HCT116 (cell line): ENCODE results near the gene TFB1M. TPM values are rescaled to one million over a fixed set of nuclear protein-coding genes. Genes with fewer than 3 reads are reported as not detected.

Experiments
- ATAC-seq: fragments of 200-7000 bp; cut with Tn5 transposase; 2 replicates; pipeline ENCODE4 v1.9.1; 2020; ENCODE audit warnings: mild to moderate bottlenecking, moderate library complexity
- BruUV-seq: library from RNA; stranded (reverse); fragments of 400-500 nt; replicated peaks from 2 replicates; lab custom pipeline; 2021; lab: Mats Ljungman, UMichigan
- CTCF ChIA-PET: fragments of 300-600 bp; sonication (Branson Sonifier 250); formaldehyde crosslinking; loops from one replicate; lab custom pipeline; 2021; ENCODE audit warnings: antibody characterized with exemption; lab: Charles Lee
- POLR2A ChIA-PET: fragments of 300-600, 350-600 bp; sonication (Branson Sonifier 250); formaldehyde crosslinking; loops from one replicate; lab custom pipeline; 2021; ENCODE audit warnings: antibody characterized with exemption; lab: Charles Lee
- RAD21 ChIA-PET, 2 experiments: fragments of 300-600 bp; sonication (Branson Sonifier 250); formaldehyde crosslinking; loops; one replicate each; lab custom pipeline; 2023; ENCODE audit warnings: low total read pairs in 2 of 2; ENCODE audit not compliant: uncharacterized antibody in 2 of 2, unreplicated experiment in 2 of 2, low non-redundant PET in 1 of 2; lab: Charles Lee
- DNase-seq: peaks from one replicate; pipeline ENCODE4 v3.0.0-alpha.2; 2010; ENCODE audit warnings: low read depth, low spot score
- H2AFZ ChIP-seq: fragments of 200-600 bp; shearing (Covaris generic), sonication (generic); 2 replicates; pipeline ENCODE4 v1.6.1; 2017; ENCODE audit warnings: low read depth, mixed run types, mixed read lengths, antibody characterized with exemption, low read length; ENCODE audit not compliant: poor library complexity, severe bottlenecking
- H3K27ac ChIP-seq: 2 replicates; pipeline ENCODE4 v1.5.1; 2012; ENCODE audit warnings: low read depth, low read length
- H3K27me3 ChIP-seq: fragments of 200-600 bp; sonication (generic); 2 replicates; pipeline ENCODE4 v1.6.1; 2016; ENCODE audit warnings: mixed run types, low read length, mixed read lengths; ENCODE audit not compliant: insufficient read depth
- H3K36me3 ChIP-seq, 2 experiments: fragments of 200-500 bp in 1 of 2; fragments of 200-600 bp in 1 of 2; sonication (Bioruptor generic) in 1 of 2; sonication (generic) in 1 of 2; 2 replicates each; pipeline versions ENCODE4 v1.5.1 to v1.6.1; 2014 to 2016; ENCODE audit warnings: low read length in 2 of 2, inconsistent platforms in 1 of 2, mixed read lengths in 1 of 2, mixed run types in 1 of 2; ENCODE audit not compliant: insufficient read depth in 2 of 2, control insufficient read depth in 1 of 2
- H3K4me1 ChIP-seq, 2 experiments: fragments of 200-600 bp in 1 of 2; sonication (generic) in 1 of 2; 2 replicates each; pipeline versions ENCODE4 v1.5.1 to v1.6.1; 2012 to 2017; ENCODE audit warnings: low read length in 2 of 2, inconsistent platforms in 1 of 2, mild to moderate bottlenecking in 1 of 2, mixed read lengths in 1 of 2, mixed run types in 1 of 2, moderate library complexity in 1 of 2; ENCODE audit not compliant: insufficient read depth in 2 of 2, control insufficient read depth in 1 of 2
- H3K4me2 ChIP-seq: fragments of 200-600 bp; sonication (generic); 2 replicates; pipeline ENCODE4 v1.6.1; 2017; ENCODE audit warnings: mixed run types, low read length, mixed read lengths
- H3K4me3 ChIP-seq, 2 experiments: fragments of 200-600 bp in 1 of 2; sonication (generic) in 1 of 2; replicated peaks in 1 of 2; 2 replicates each; pipeline ENCODE4 v1.5.1; 2011 to 2016; ENCODE audit warnings: low read length in 2 of 2, control low read depth in 1 of 2, low read depth in 1 of 2, mild to moderate bottlenecking in 1 of 2, mixed read lengths in 1 of 2, mixed run types in 1 of 2
- H3K79me2 ChIP-seq: fragments of 200-600 bp; sonication (generic); 2 replicates; pipeline ENCODE4 v1.6.1; 2017; ENCODE audit warnings: mild to moderate bottlenecking, mixed run types, low read length, moderate library complexity, mixed read lengths; ENCODE audit not compliant: insufficient read depth
- H3K9ac ChIP-seq: fragments of 200-600 bp; sonication (generic); 2 replicates; pipeline ENCODE4 v1.6.1; 2016; ENCODE audit warnings: low read length, mixed read lengths
- H3K9me2 ChIP-seq: fragments of 200-600 bp; sonication (generic), shearing (Covaris generic); 2 replicates; pipeline ENCODE4 v1.6.1; 2017; ENCODE audit warnings: mixed run types, mild to moderate bottlenecking, moderate library complexity; ENCODE audit not compliant: insufficient read depth
- H3K9me3 ChIP-seq, 2 experiments: fragments of 200-500 bp in 1 of 2; fragments of 200-600 bp in 1 of 2; sonication (Bioruptor generic) in 1 of 2; sonication (generic) in 1 of 2; 2 replicates each; pipeline ENCODE4 v1.6.1; 2014 to 2017; ENCODE audit warnings: low read length in 2 of 2, mixed read lengths in 2 of 2, inconsistent platforms in 1 of 2, low read depth in 1 of 2, mild to moderate bottlenecking in 1 of 2, mixed run types in 1 of 2, moderate library complexity in 1 of 2; ENCODE audit not compliant: control insufficient read depth in 1 of 2, insufficient read depth in 1 of 2
- H4K20me1 ChIP-seq: fragments of 200-600 bp; sonication (generic), shearing (Covaris generic); 2 replicates; pipeline ENCODE4 v1.6.1; 2017; ENCODE audit warnings: mixed run types, mild to moderate bottlenecking, moderate library complexity; ENCODE audit not compliant: insufficient read depth
- CBX3 ChIP-seq: IDR thresholded peaks from 2 replicates; pipeline ENCODE4 v1.6.1; 2012; ENCODE audit warnings: low read depth
- EGR1 ChIP-seq: IDR thresholded peaks from 2 replicates; pipeline ENCODE4 v1.6.1; 2012; ENCODE audit warnings: low read depth
- ELF1 ChIP-seq: IDR thresholded peaks from 2 replicates; pipeline ENCODE4 v1.6.1; 2012; ENCODE audit warnings: low read depth, borderline replicate concordance
- EZH2 ChIP-seq: fragments of 200-600 bp; sonication (generic); IDR thresholded peaks from 2 replicates; pipeline ENCODE4 v1.6.1; 2017; ENCODE audit warnings: antibody characterized with exemption, mixed run types
- POLR2A ChIP-seq: IDR thresholded peaks from 2 replicates; pipeline ENCODE4 v1.7.0; 2011; ENCODE audit warnings: borderline replicate concordance; ENCODE audit not compliant: insufficient read depth, insufficient read length; ENCODE audit errors: extremely low read depth
- RAD21 ChIP-seq: IDR thresholded peaks from 2 replicates; pipeline ENCODE4 v1.6.1; 2012; ENCODE audit warnings: low read depth, mild to moderate bottlenecking
- TCF7L2 ChIP-seq: IDR thresholded peaks from 2 replicates; pipeline ENCODE4 v1.7.0; 2011; ENCODE audit warnings: borderline replicate concordance, inconsistent platforms; ENCODE audit not compliant: insufficient read depth, insufficient read length; ENCODE audit errors: extremely low read depth
- intact Hi-C: fragments of 100-400 bp; cut with micrococcal nuclease; formaldehyde crosslinking; loops from 2 replicates; pipeline ENCODE4 v1.10.0; 2022
- total RNA-seq: library from RNA; stranded (reverse); gene quantifications from one replicate; pipeline ENCODE4 v1.2.1, GENCODE V29; 2021; ENCODE audit not compliant: unreplicated experiment
- TF ChIP-seq, protein P1 (sequence below): IDR thresholded peaks from 2 replicates; pipeline ENCODE4 v1.6.1; 2012
- TF ChIP-seq, protein P2 (sequence below), 3 experiments: fragments of 200-600 bp in 1 of 3; sonication (generic) in 1 of 3; IDR thresholded peaks in 2 of 3; conservative IDR thresholded peaks in 1 of 3; 2 replicates each; pipeline ENCODE4 v1.5.1; 2012 to 2017; ENCODE audit warnings: low read depth in 2 of 3, low read length in 2 of 3, antibody characterized with exemption in 1 of 3, borderline replicate concordance in 1 of 3, control low read depth in 1 of 3, mild to moderate bottlenecking in 1 of 3, mixed read lengths in 1 of 3, mixed run types in 1 of 3, moderate library complexity in 1 of 3; ENCODE audit not compliant: insufficient read depth in 1 of 3
- TF ChIP-seq, protein P3 (sequence below): IDR thresholded peaks from 2 replicates; pipeline ENCODE4 v1.6.1; 2012; ENCODE audit warnings: low read depth

TFB1M gene
- total RNA-seq, 1 experiment from 2014 or later, result 43.8 TPM

DNA sequence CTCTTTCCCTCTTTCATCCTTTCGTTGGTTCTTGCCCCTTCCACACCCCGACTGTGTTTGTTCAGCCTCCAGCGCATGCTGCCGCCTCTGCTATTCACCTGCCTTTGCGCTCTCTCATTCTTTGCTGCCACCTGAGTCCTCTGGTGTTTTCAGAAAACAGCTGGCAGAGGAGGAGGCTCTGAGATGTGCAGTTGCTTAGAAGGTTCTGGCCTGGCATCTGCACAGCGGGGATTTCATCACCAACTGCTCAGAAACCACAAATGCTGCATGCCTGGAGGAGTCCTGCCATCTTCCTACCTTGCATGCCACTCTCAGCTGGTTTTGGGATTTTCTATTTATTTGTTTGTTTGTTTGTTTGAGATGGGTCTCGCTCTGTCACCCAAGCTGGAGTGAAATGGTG, 89.7 kb downstream of the TFB1M start:
- H3K27me3 ChIP-seq, result no peaks in the 10 kb centered on the region
- intact Hi-C loops, result no loop called here
- ATAC-seq, result no peak
- no peak overlapping the region for H2AFZ ChIP-seq
- POLR2A ChIA-PET, result no interaction called here
- H3K4me1 ChIP-seq, result peaks cover 0 to 17% of the 10 kb centered on the region in 2 experiments; a peak in 2 of 4 replicates
- RAD21 ChIA-PET, result no interaction called here
- no peak overlapping the region for H3K4me3 ChIP-seq
- H3K4me2 ChIP-seq, result peak overlapping the region; percentile 56
- no peaks in the 10 kb centered on the region for H4K20me1 ChIP-seq
- no TSS peak for BruUV-seq
- CTCF ChIA-PET, result no interaction called here
- no peak for DNase-seq
- no peaks in the 10 kb centered on the region for H3K79me2 ChIP-seq
- H3K9me2 ChIP-seq, result no peaks in the 10 kb centered on the region
- no peak overlapping the region for H3K27ac ChIP-seq
- TF ChIP-seq EZH2, result no peak
- TF ChIP-seq, all 23 proteins: peak for 0
- Histone ChIP-seq H3K9ac (no peak overlapping the region), H3K9me3 (no peaks in the 10 kb centered on the region), H3K36me3 (no peaks in the 10 kb centered on the region)

DNA sequence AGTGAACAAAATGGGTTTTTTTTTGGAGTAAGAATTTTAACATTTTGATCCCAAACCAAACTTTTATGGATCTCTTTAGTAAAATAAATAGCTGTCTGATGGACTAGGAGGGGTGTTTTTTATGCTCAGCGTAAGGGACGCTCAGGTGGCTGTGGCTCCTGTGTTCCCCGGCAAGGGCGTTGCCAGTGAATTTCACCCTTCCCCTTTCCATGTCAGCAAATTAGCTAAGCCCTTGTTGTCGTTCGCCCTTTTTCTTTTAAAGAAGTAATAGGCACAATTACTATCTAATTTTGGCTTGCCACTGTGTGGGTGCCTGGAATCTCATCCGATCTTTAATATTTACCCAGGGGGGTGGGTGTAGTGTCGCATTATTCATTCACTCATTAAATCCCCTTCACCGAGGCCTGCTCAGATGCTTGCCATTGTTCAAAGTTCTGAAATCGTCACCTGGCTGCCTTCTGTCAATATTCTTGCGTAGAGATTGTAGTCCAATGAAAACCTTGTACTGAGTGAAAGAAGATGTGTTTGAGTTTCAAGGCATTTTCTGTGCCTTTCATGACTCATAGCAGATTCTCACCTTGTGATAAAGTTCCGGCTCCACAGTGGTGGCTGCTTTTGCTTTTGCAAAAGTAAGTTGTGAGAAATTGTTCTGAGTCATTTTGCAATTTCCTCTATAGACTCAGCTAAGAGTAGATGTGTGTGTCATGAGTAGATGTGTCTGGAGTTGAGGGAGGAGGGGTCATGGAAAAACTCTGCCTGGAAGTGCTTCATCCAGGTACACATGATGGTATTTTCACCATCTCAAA, 90.4 kb downstream of the TFB1M start:
- Histone ChIP-seq H3K79me2 (no peaks in the 10 kb centered on the region), H3K4me2 (peak overlapping the region; percentile 56), H3K4me1 (peaks cover 0 to 17% of the 10 kb centered on the region in 2 experiments; a peak in 2 of 4 replicates), H3K9me2 (no peaks in the 10 kb centered on the region), H2AFZ (no peak overlapping the region), H3K9me3 (no peaks in the 10 kb centered on the region), H3K27me3 (no peaks in the 10 kb centered on the region), H3K27ac (no peak overlapping the region), H3K4me3 (peak overlapping the region in 1 of 2 experiments; percentile 14; a peak in 1 of 4 replicates), H3K9ac (no peak overlapping the region), H3K36me3 (no peaks in the 10 kb centered on the region), H4K20me1 (no peaks in the 10 kb centered on the region)
- ChIA-PET RAD21 (no interaction called here), CTCF (no interaction called here), POLR2A (no interaction called here)
- BruUV-seq, result no TSS peak
- DNase-seq (peak; percentile 73), ATAC-seq (peak; percentile 80)
- intact Hi-C loops, result no loop called here
- no peak for TF ChIP-seq EGR1
- no peak for TF ChIP-seq POLR2A
- no peak for TF ChIP-seq TCF7L2
- TF ChIP-seq, protein P1, sequence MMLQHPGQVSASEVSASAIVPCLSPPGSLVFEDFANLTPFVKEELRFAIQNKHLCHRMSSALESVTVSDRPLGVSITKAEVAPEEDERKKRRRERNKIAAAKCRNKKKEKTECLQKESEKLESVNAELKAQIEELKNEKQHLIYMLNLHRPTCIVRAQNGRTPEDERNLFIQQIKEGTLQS, result no peak
- TF ChIP-seq, protein P2, sequence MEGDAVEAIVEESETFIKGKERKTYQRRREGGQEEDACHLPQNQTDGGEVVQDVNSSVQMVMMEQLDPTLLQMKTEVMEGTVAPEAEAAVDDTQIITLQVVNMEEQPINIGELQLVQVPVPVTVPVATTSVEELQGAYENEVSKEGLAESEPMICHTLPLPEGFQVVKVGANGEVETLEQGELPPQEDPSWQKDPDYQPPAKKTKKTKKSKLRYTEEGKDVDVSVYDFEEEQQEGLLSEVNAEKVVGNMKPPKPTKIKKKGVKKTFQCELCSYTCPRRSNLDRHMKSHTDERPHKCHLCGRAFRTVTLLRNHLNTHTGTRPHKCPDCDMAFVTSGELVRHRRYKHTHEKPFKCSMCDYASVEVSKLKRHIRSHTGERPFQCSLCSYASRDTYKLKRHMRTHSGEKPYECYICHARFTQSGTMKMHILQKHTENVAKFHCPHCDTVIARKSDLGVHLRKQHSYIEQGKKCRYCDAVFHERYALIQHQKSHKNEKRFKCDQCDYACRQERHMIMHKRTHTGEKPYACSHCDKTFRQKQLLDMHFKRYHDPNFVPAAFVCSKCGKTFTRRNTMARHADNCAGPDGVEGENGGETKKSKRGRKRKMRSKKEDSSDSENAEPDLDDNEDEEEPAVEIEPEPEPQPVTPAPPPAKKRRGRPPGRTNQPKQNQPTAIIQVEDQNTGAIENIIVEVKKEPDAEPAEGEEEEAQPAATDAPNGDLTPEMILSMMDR (IDR thresholded peaks at IDR 0.05 in 2 of 3, conservative IDR thresholded peaks at IDR 0.05 in 1 of 3; ENCODE audit: borderline replicate concordance in 1 of 3, insufficient read depth in 1 of 3, low read depth in 2 of 3, low read length in 2 of 3), result no peak
- peak; percentile 17; the same call in 1 of the 2 replicates for TF ChIP-seq RAD21
- TF ChIP-seq, protein P3, sequence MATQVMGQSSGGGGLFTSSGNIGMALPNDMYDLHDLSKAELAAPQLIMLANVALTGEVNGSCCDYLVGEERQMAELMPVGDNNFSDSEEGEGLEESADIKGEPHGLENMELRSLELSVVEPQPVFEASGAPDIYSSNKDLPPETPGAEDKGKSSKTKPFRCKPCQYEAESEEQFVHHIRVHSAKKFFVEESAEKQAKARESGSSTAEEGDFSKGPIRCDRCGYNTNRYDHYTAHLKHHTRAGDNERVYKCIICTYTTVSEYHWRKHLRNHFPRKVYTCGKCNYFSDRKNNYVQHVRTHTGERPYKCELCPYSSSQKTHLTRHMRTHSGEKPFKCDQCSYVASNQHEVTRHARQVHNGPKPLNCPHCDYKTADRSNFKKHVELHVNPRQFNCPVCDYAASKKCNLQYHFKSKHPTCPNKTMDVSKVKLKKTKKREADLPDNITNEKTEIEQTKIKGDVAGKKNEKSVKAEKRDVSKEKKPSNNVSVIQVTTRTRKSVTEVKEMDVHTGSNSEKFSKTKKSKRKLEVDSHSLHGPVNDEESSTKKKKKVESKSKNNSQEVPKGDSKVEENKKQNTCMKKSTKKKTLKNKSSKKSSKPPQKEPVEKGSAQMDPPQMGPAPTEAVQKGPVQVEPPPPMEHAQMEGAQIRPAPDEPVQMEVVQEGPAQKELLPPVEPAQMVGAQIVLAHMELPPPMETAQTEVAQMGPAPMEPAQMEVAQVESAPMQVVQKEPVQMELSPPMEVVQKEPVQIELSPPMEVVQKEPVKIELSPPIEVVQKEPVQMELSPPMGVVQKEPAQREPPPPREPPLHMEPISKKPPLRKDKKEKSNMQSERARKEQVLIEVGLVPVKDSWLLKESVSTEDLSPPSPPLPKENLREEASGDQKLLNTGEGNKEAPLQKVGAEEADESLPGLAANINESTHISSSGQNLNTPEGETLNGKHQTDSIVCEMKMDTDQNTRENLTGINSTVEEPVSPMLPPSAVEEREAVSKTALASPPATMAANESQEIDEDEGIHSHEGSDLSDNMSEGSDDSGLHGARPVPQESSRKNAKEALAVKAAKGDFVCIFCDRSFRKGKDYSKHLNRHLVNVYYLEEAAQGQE, result no peak
- peak; percentile 55; the same call in 1 of the 2 replicates for TF ChIP-seq CBX3
- TF ChIP-seq ELF1, result no peak
